ENCODE data around the gene USP7. TPM values are rescaled to one million over a fixed set of nuclear protein-coding genes. Genes with fewer than 3 reads are reported as not detected.
"Not testable (repeated sequence)": the region's sequence is repeated elsewhere in the genome, so short reads cannot be mapped to it uniquely, and the experiment has no call there.

The USP7 gene
- total RNA-seq, 1 experiment from 2014 or later: 64.7 TPM

DNA sequence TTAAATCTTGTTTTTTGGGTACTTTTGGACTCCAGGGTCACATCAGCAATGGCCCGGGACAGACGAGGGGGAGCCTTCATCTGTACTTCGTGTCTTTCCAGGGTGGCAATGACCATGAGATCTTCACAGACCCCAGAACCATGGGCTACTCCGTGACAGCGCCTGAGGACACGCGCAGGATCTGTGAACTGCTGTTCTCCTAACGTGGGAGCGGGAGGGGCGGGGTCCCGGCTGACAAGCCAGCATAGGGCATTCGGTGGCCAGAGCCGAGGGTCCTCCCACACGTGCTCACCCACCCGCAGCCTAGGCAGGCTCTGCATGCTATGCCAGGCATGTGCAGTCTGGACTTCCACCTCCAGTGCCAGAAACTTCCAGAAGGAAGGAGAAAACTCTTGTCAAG, 116.1 kb downstream of the USP7 start:
- DNase-seq (ENCODE audit: low spot score): no peak

DNA sequence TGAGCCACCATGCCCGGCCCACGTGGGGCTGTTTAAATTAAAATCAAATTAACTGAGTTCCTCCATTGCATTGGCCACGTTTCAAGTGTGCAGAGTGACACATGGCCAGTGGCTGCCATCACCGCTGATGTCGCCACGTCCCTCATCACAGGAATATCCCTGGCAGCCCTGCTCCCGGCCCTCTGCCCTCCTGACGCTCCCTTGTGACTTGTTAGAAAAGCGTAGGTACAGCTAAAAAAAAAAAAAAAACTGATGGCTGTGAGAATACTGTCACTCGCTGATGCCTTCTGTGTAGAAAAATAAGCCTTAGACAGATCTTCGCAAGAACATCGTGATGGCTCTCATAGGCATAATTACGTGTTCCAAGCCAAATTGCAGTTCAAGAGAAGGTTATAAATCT, 116.6 kb downstream of the USP7 start:
- no peak for DNase-seq (ENCODE audit: low spot score)

- no peak for DNase-seq (ENCODE audit: low spot score)
Observed at GRCh38 chr16:8846401-8846932, 117.2 kb downstream of the USP7 start.

DNA sequence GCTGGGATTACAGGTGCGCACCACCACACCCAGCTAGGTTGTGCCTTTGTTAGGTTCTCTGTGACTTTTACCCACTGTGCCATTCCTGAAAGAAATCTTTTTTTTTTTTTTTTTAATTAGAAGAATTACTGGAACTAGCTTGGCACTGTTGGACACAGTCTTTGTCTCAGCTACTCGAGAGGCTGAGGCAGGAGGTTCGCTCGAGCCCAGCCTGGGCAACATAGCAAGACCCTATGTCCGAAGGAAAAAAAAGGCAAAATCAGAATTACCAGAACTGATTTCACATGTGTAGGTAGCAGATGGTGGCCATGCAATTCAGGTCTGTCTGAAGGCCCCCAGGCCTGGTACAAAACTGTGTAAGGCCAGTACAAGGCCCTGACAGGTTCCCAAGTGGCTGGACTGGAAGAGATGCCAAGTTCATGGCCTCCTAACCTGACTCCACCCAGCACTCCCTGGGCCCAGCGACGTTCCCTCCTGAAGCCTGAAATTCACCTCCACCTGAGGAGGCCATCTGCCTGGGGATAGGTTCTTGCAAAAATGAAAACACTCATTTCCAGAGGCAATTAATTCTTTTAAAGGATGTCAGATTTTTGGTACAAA, 117.9 kb downstream of the USP7 start:
- no peak for DNase-seq (ENCODE audit: low spot score)

- not testable (repeated sequence) for DNase-seq (ENCODE audit: low spot score)
Observed at GRCh38 chr16:8843296-8843695, 120.4 kb downstream of the USP7 start.

Other genes starting within 250 kb of the USP7 start
- gene TMEM186, start 166.3 kb downstream of the USP7 start, total RNA-seq (2014; rRNA removed; shearing (Covaris generic)): 7.5 and 11.7 TPM in 2 replicates
- gene PMM2, start 166.1 kb downstream of the USP7 start, total RNA-seq (2014; rRNA removed; shearing (Covaris generic)): 49.0 and 65.5 TPM in 2 replicates
- gene CARHSP1, start 94.9 kb downstream of the USP7 start, total RNA-seq (2014; rRNA removed; shearing (Covaris generic)): 197 and 220 TPM in 2 replicates
- not detected in 2 replicates for gene LITAFD, start 81.6 kb downstream of the USP7 start, total RNA-seq (2014; rRNA removed; shearing (Covaris generic))
- gene HAPSTR1, start 127.7 kb upstream of the USP7 start, total RNA-seq (2014; rRNA removed; shearing (Covaris generic)): 30.3 and 31.4 TPM in 2 replicates